ENCODE results near the gene IFT122.
"Not testable (repeated sequence)": the region's sequence is repeated elsewhere in the genome, so short reads cannot be mapped to it uniquely, and the experiment has no call there.

DNA sequence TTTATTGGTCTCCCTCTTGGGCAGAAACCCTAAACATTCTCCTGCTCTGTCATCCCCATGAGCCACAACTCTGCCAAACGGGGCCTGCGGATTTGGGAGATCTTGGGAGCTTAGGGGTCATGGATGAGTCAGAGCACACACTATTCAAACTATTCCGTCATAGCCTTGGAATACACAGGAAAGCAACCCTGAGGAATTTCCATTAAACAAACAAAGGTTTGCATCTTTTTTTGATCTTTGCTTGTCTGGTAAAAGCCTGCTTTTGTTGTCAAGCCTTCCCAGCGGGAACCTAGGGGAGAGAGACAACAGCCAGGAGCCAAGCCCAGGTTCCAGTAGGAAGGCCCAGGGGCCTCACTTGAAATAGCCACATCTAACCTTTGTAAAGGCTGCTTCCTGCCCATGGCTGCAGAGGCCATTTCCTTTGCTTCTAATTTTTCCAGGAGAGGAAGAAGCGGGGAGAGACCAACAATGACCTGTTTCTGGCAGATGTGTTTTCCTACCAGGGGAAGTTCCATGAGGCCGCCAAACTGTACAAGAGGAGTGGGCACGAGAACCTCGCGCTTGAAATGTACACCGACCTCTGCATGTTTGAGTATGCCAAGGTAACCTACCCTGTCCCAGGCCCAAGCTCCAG, 55.1 kb downstream of the IFT122 start:
- TF ChIP-seq, protein P1, sequence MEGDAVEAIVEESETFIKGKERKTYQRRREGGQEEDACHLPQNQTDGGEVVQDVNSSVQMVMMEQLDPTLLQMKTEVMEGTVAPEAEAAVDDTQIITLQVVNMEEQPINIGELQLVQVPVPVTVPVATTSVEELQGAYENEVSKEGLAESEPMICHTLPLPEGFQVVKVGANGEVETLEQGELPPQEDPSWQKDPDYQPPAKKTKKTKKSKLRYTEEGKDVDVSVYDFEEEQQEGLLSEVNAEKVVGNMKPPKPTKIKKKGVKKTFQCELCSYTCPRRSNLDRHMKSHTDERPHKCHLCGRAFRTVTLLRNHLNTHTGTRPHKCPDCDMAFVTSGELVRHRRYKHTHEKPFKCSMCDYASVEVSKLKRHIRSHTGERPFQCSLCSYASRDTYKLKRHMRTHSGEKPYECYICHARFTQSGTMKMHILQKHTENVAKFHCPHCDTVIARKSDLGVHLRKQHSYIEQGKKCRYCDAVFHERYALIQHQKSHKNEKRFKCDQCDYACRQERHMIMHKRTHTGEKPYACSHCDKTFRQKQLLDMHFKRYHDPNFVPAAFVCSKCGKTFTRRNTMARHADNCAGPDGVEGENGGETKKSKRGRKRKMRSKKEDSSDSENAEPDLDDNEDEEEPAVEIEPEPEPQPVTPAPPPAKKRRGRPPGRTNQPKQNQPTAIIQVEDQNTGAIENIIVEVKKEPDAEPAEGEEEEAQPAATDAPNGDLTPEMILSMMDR (IDR thresholded peaks at IDR 0.05), result not testable (repeated sequence)
- TF ChIP-seq POLR2A, POLR2AphosphoS5 (IDR thresholded peaks at IDR 0.05): not testable (repeated sequence)

All from upper lobe of left lung (tissue), 4 donors.